Body of pancreas (tissue), 4 donors: ENCODE measurements around the gene ZSCAN2.

Source experiments
- CTCF ChIP-seq, 7 experiments: fragments of 450-650 bp in 4 of 7; fragments of 200-600 bp in 3 of 7; sonication (generic) in 3 of 7; IDR thresholded peaks; one replicate each; pipeline ENCODE4 v1.5.1; 2016 to 2019; ENCODE audit warnings: antibody characterized with exemption in 7 of 7
- POLR2A ChIP-seq, 3 donors: fragments of 450-650 bp; IDR thresholded peaks; one replicate each; pipeline ENCODE4 v1.6.1; 2016; ENCODE audit warnings: antibody characterized with exemption in 3 of 3, mild to moderate bottlenecking in 2 of 3

- TF ChIP-seq CTCF (IDR thresholded peaks at IDR 0.05) = peak; percentile 42 to 72 (median 62)
- no peak for TF ChIP-seq POLR2A (IDR thresholded peaks at IDR 0.05)
Measured at GRCh38 chr15:84654689-84655453, 54.1 kb downstream of the ZSCAN2 start.
